ENCODE measurements around the gene LBP. TPM values are rescaled to one million over a fixed set of nuclear protein-coding genes. Genes with fewer than 3 reads are reported as not detected.

The LBP gene
- total and polyA plus RNA-seq, 2 donors (not counting 3 experiments of a cell fraction or from before 2014, with no cell fraction given): 0.03 TPM; not detected in 1

GRCh38 chr20:38297916-38298674, 48.2 kb upstream of the LBP start:
- no peaks in the 10 kb centered on the region for H4K20me1 ChIP-seq (replicated peaks; ENCODE audit: control insufficient read depth, extremely low read depth, insufficient read depth, low read length)
- intact Hi-C loops (cut with micrococcal nuclease) (no loop called here), dilution Hi-C loops (cut with MboI; ENCODE audit: extremely low pct_ligation_motif_present, low sequenced_read_pairs) (no loop called here)
- H2AFZ ChIP-seq (ENCODE audit: low read depth, low read length): peak overlapping the region; percentile 93
- no TSS peak for BruUV-seq (replicated peaks)
- no peaks in the 10 kb centered on the region for H3K79me2 ChIP-seq (ENCODE audit: control insufficient read depth, insufficient read depth, low read length)
- H3K9me3 ChIP-seq (replicated peaks; ENCODE audit: control insufficient read depth, insufficient read depth, low read length): no peaks in the 10 kb centered on the region
- no peaks in the 10 kb centered on the region for H3K4me1 ChIP-seq (ENCODE audit: control insufficient read depth, extremely low read depth, insufficient read depth, low read length)
- H3K9me1 ChIP-seq (replicated peaks; ENCODE audit: control insufficient read depth, extremely low read depth, insufficient read depth, low read length): no peaks in the 10 kb centered on the region
- H3K36me3 ChIP-seq (ENCODE audit: control insufficient read depth in 2 of 2, extremely low read depth in 1 of 2, insufficient read depth in 2 of 2, low read length in 2 of 2): no peaks in the 10 kb centered on the region
- no peak overlapping the region for H3K9ac ChIP-seq (replicated peaks; ENCODE audit: extremely low read depth, insufficient read depth, low read length)
- ChIA-PET CTCF (interaction anchor here (1.4 to 2.0 kb wide), 2 partner anchors 69 to 110 kb away, joined by 7 to 9 read pairs; no protein-coding TSS in a partner anchor), POLR2A (no interaction called here)
- DNase-seq (ENCODE audit: low read depth, low spot score): no peak
- H3K27ac ChIP-seq (ENCODE audit: insufficient read depth, low read depth, low read length): no peak overlapping the region
- peaks cover 2% of the 10 kb centered on the region in 2 experiments for H3K27me3 ChIP-seq (ENCODE audit: control insufficient read depth in 2 of 2, insufficient read depth in 2 of 2, low read length in 2 of 2)
- FAIRE-seq: no peak
- no peak overlapping the region for H3K4me2 ChIP-seq (ENCODE audit: insufficient read depth, low read length)
- no peak overlapping the region for H3K4me3 ChIP-seq (replicated peaks in 1 of 3; ENCODE audit: insufficient read depth in 1 of 3, low read depth in 1 of 3, low read length in 3 of 3)
- TF ChIP-seq POLR2A (IDR thresholded peaks at IDR 0.05; ENCODE audit: low read depth, low read length): no peak
- no peak for TF ChIP-seq GATA2 (IDR thresholded peaks at IDR 0.05; ENCODE audit: insufficient read depth, insufficient read length, low read depth, low read length)
- no peak for TF ChIP-seq EZH2 (IDR thresholded peaks at IDR 0.05; ENCODE audit: borderline replicate concordance, low read depth, low read length, severe bottlenecking)
- TF ChIP-seq FOS (IDR thresholded peaks at IDR 0.05; ENCODE audit: borderline replicate concordance, insufficient read depth, low read length): no peak
- TF ChIP-seq MAX (IDR thresholded peaks at IDR 0.05; ENCODE audit: insufficient read depth, insufficient read length): no peak
- no peak for TF ChIP-seq MYC (IDR thresholded peaks at IDR 0.05; ENCODE audit: low read depth, low read length)
- TF ChIP-seq POLR2AphosphoS5 (IDR thresholded peaks at IDR 0.05; ENCODE audit: insufficient read depth, low read depth, low read length): no peak
- TF ChIP-seq CTCF (IDR thresholded peaks at IDR 0.05; ENCODE audit: extremely low read depth in 1 of 2, insufficient read depth in 1 of 2, low read depth in 1 of 2, low read length in 2 of 2): no peak
- no peak for TF ChIP-seq JUN (IDR thresholded peaks at IDR 0.05; ENCODE audit: borderline replicate concordance, insufficient read depth, insufficient read length, low read depth)

Measured in endothelial cell of umbilical vein (primary cell).